ENCODE results near the gene TAF9B. TPM values are rescaled to one million over a fixed set of nuclear protein-coding genes. Genes with fewer than 3 reads are reported as not detected.
"Not testable (repeated sequence)": the region's sequence is repeated elsewhere in the genome, so short reads cannot be mapped to it uniquely, and the experiment has no call there.

The TAF9B gene
- total RNA-seq, 4 donors from 2014 or later, result 3.1 to 14.9 (median 6.3) TPM

DNA sequence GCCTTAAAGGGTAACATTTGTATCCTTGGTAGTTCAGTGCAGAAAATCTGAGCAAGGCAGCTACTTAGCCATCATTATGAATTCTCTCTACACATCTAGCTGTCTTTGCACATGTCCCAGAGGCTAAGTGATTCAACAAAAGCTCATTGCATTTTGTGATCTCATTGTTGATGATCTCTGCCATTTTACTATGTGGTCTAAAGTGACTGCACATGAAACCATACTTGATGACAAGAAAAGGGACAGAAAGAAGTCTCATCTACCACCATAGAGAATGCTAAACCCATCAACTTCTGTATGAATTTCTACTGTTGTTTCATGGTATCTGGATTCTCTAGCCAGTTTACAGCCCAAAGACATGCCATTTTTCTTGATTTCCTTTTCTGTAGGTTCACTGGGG, 41.3 kb downstream of the TAF9B start:
- Histone ChIP-seq H3K9me3 (no peaks in the 10 kb centered on the region), H3K36me3 (no peaks in the 10 kb centered on the region), H3K27me3 (no peaks in the 10 kb centered on the region), H3K27ac (no peak overlapping the region), H3K4me3 (no peak overlapping the region), H3K4me1 (no peaks in the 10 kb centered on the region)
- TF ChIP-seq POLR2A (IDR thresholded peaks at IDR 0.05) (no peak), CTCF (IDR thresholded peaks at IDR 0.05) (no peak)
- DNase-seq, result no peak

DNA sequence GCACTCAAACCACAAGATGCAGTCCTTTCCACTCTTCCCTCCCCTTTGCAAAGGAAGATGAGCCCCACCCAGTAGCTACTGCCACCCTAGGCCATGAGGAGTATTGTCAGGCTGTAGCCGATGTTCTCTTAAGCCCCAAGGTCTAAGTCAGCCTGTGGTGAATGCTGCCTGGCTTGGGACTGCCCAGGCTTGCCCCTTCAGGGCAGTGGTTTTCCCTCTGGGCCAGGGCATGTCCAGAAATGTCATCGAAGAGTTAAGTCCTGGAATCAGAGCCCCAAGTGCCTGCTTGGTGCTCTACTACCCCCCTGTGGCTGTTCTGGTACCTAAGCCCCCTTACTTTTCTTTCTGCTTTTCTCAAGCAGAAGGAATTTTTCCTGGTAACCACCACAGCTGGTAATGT, 47.2 kb downstream of the TAF9B start:
- no peak for DNase-seq
- H3K27ac ChIP-seq, result no peak overlapping the region
- no peaks in the 10 kb centered on the region for H3K4me1 ChIP-seq
- no peaks in the 10 kb centered on the region for H3K36me3 ChIP-seq
- TF ChIP-seq CTCF (IDR thresholded peaks at IDR 0.05) (no peak), POLR2A (IDR thresholded peaks at IDR 0.05) (no peak)
- H3K9me3 ChIP-seq, result no peaks in the 10 kb centered on the region
- no peaks in the 10 kb centered on the region for H3K27me3 ChIP-seq
- no peak overlapping the region for H3K4me3 ChIP-seq

- not testable (repeated sequence) for H3K4me1 ChIP-seq, H3K27ac ChIP-seq, H3K4me3 ChIP-seq, H3K9me3 ChIP-seq, DNase-seq, H3K36me3 ChIP-seq, H3K27me3 ChIP-seq
Measured at GRCh38 chrX:78081413-78081812, 58.0 kb downstream of the TAF9B start.

Other genes starting within 250 kb of the TAF9B start
- gene MAGT1, start 244.2 kb downstream of the TAF9B start, total RNA-seq, result 10 to 100 TPM; 29.5 to 62.7 (median 50.1) TPM
- gene COX7B, start 240.2 kb downstream of the TAF9B start, total RNA-seq, result 100 to 1,000 TPM; 402 to 457 (median 432) TPM
- 1 to 10 TPM; 6.5 to 8.8 (median 6.8) TPM for gene ATP7A, start 229.0 kb downstream of the TAF9B start, total RNA-seq
- gene PGAM4, start 170.0 kb downstream of the TAF9B start, total RNA-seq, result not detected
- gene PGK1, start 35.4 kb downstream of the TAF9B start, total RNA-seq, result 100 to 1,000 TPM; 120 to 260 (median 215) TPM
- gene CYSLTR1, start 188.0 kb upstream of the TAF9B start, total RNA-seq, result 10 to 100 TPM in 1 of 4 donors, 1 to 10 TPM in 1, under 1 TPM in 2; 0.57 to 13.2 (median 1.1) TPM

Data from Peyer's patch (tissue), 4 donors.